Colonic mucosa (tissue), 4 donors: ENCODE measurements around the gene TMEM253. TPM values are rescaled to one million over a fixed set of nuclear protein-coding genes. Genes with fewer than 3 reads are reported as not detected.

Experiments
- DNase-seq: peaks from one replicate; pipeline ENCODE4 v3.0.0-alpha.2; 2020
- H3K27ac ChIP-seq: fragments of 200-600 bp; one replicate; pipeline ENCODE4 v1.8.0; 2021
- H3K27me3 ChIP-seq: fragments of 200-600 bp; one replicate; pipeline ENCODE4 v1.8.0; 2021
- H3K36me3 ChIP-seq: fragments of 200-600 bp; one replicate; pipeline ENCODE4 v1.8.0; 2021
- H3K4me1 ChIP-seq: fragments of 200-600 bp; one replicate; pipeline ENCODE4 v1.8.0; 2021; ENCODE audit warnings: mild to moderate bottlenecking
- H3K4me3 ChIP-seq: fragments of 200-600 bp; one replicate; pipeline ENCODE4 v1.8.0; 2021
- H3K9ac ChIP-seq, 2 donors: one replicate each; pipeline ENCODE4 v1.7.0; 2013; ENCODE audit warnings: control low read depth in 2 of 2, low read depth in 2 of 2, low read length in 2 of 2
- H3K9me3 ChIP-seq: fragments of 200-600 bp; one replicate; pipeline ENCODE4 v1.8.0; 2021
- CTCF ChIP-seq: fragments of 200-600 bp; IDR thresholded peaks from one replicate; pipeline ENCODE4 v1.8.0; 2022; ENCODE audit warnings: antibody characterized with exemption, mild to moderate bottlenecking
- intact Hi-C: fragments of 100-400 bp; cut with DNase I; formaldehyde crosslinking; loops from one replicate; pipeline ENCODE4 v1.14.1; 2022
- total RNA-seq, 2 donors: library from RNA; stranded (reverse); fragmentation: NEBNext Ultra II Directional in 1 of 2; extraction: Animal tissue kit (Norgen Biotek cat#: 25700) in 1 of 2; gene quantifications; one replicate each; pipeline ENCODE4 v1.2.1, GENCODE V29; 2021
- donor health status: healthy.
- donor health status: DM: no; HTN: no; CAD: no.
- donor health status: DM: no; HTN: no; CAD: no.

Gene TMEM253
- total RNA-seq, 2 donors from 2014 or later, result 28.8 to 48.3 TPM

- peaks cover 4% of the 10 kb centered on the region for H3K4me1 ChIP-seq
- TF ChIP-seq CTCF, result no peak
- no peak overlapping the region for H3K27ac ChIP-seq
- H3K9ac ChIP-seq, result no peak overlapping the region
- H3K9me3 ChIP-seq, result no peaks in the 10 kb centered on the region
- DNase-seq, result no peak
- H3K36me3 ChIP-seq, result peaks cover 13% of the 10 kb centered on the region
- no peaks in the 10 kb centered on the region for H3K27me3 ChIP-seq
- intact Hi-C loops, result no loop called here
- no peak overlapping the region for H3K4me3 ChIP-seq
Observed at GRCh38 chr14:21084998-21085853, 15.6 kb upstream of the TMEM253 start.

DNA sequence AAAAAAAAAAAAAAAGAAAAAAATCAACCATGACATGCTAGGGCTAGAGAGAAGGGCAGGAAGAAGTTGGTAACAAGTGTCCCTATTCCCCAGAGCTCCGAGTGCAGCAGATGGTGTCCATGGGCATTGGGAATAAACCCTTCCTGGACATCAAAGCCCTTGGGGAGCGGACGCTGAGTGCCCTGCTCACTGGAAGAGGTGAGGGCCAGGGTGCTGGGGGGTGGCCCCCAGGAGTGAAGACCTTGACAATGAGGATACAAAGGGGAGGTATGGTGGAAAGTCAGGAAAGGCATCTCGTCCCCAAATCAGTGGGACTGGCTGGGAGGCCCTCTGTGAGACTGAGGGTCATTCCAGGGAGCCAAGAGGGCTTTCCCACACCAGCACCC is 14.0 kb upstream of the TMEM253 start:
- intact Hi-C loops, result no loop called here
- DNase-seq, result no peak
- H3K9ac ChIP-seq, result no peak overlapping the region
- no peak for TF ChIP-seq CTCF
- no peaks in the 10 kb centered on the region for H3K27me3 ChIP-seq
- no peak overlapping the region for H3K4me3 ChIP-seq
- no peaks in the 10 kb centered on the region for H3K9me3 ChIP-seq
- H3K27ac ChIP-seq, result no peak overlapping the region
- H3K36me3 ChIP-seq, result peaks cover 3% of the 10 kb centered on the region
- H3K4me1 ChIP-seq, result peaks cover 4% of the 10 kb centered on the region

DNA sequence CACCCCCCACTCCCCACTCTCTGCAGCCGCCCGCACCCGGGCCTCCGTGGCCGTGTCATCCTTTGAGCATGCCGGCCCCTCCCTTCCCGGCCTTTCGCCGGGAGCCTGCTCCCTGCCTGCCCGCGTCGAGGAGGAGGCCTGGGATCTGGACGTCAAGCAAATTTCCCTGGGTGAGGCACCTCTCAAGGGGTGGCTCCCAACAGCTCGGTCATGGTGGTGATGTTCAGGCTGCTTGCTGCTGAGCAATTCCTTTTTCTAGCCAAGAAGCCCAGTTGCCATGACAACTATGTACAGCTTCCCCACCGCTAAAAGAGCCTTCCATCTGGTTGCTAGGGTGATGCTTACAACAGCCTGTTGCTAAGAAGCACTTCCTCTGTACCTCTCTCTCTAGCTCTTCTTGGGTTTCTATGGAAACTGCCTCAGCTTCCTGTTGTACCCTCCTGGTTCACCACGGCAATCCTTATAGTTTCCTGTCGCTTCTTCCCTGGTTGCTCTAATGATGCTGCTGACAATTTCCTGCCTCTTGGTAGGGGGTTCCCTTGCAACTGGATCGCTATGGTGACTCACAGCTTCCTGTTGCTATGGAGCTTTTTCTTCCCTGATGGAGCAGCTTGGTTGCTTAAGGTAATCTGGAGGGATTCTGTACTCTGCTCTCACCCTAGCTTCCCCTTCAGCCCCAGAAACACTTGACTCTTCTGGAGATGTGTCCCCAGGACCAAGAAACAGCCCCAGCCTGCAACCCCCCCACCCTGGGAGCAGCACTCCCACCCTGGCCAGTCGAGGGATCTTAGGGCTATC is 13.4 kb upstream of the TMEM253 start:
- H3K9me3 ChIP-seq, result no peaks in the 10 kb centered on the region
- H3K4me3 ChIP-seq, result no peak overlapping the region
- DNase-seq, result no peak
- H3K27me3 ChIP-seq, result no peaks in the 10 kb centered on the region
- H3K4me1 ChIP-seq, result peaks cover 4% of the 10 kb centered on the region
- intact Hi-C loops, result no loop called here
- peak overlapping the region in 1 of 2 donors; percentile 46 for H3K9ac ChIP-seq
- H3K36me3 ChIP-seq, result no peaks in the 10 kb centered on the region
- TF ChIP-seq CTCF, result no peak
- no peak overlapping the region for H3K27ac ChIP-seq

GRCh38 chr14:21088687-21089086 is 12.2 kb upstream of the TMEM253 start:
- no peak for TF ChIP-seq CTCF
- H3K36me3 ChIP-seq, result no peaks in the 10 kb centered on the region
- intact Hi-C loops, result no loop called here
- H3K9ac ChIP-seq, result peak overlapping the region; percentile 16 to 62
- H3K4me1 ChIP-seq, result peaks cover 4% of the 10 kb centered on the region
- DNase-seq, result no peak
- H3K27ac ChIP-seq, result peak overlapping the region; percentile 53
- no peaks in the 10 kb centered on the region for H3K27me3 ChIP-seq
- no peak overlapping the region for H3K4me3 ChIP-seq
- no peaks in the 10 kb centered on the region for H3K9me3 ChIP-seq

DNA sequence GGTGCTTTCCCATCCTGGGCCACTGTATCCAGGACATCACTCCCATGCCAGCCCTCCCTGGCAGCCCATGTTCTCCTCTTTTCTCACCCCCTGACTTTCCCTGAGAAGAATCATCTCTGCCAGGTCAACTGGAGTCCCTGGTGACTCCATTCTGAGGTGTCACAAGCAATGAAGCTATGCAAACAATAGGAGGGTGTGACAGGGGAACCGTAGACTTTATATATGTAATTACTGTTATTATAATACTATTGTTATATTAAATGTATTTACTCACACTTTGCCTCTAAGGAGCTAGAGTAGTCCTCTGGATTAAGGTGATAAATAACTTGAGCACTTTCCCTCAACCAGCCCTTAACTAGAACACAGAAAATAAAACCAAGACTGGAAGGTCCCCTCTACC is 11.6 kb upstream of the TMEM253 start:
- no peaks in the 10 kb centered on the region for H3K9me3 ChIP-seq
- H3K4me1 ChIP-seq, result peaks cover 4% of the 10 kb centered on the region

More for the DNA sequence above, 11.6 kb upstream of the TMEM253 start:
- no peaks in the 10 kb centered on the region for H3K36me3 ChIP-seq
- intact Hi-C loops, result no loop called here
- H3K27ac ChIP-seq, result peak overlapping the region; percentile 53
- H3K9ac ChIP-seq, result peak overlapping the region; percentile 14 to 62
- H3K4me3 ChIP-seq, result no peak overlapping the region
- TF ChIP-seq CTCF, result no peak
- DNase-seq, result no peak
- H3K27me3 ChIP-seq, result no peaks in the 10 kb centered on the region
